Nephron progenitor cell (in vitro differentiated cells): ENCODE results near the gene RHOT1.
"Not testable (repeated sequence)": the region's sequence is repeated elsewhere in the genome, so short reads cannot be mapped to it uniquely, and the experiment has no call there.

Experiments
- DNase-seq: peaks from one replicate; pipeline ENCODE4 v3.0.0; 2021
- H3K27ac Mint-ChIP-seq: 2 replicates; pipeline ENCODE4 v1.8.0; 2021; ENCODE audit warnings: mild to moderate bottlenecking, moderate library complexity, mixed read lengths
- H3K27me3 Mint-ChIP-seq: 2 replicates; pipeline ENCODE4 v1.8.0; 2021; ENCODE audit warnings: mild to moderate bottlenecking, low read depth, mixed read lengths; ENCODE audit not compliant: poor library complexity
- H3K36me3 Mint-ChIP-seq: 2 replicates; pipeline ENCODE4 v1.8.0; 2021; ENCODE audit warnings: low read depth, mixed read lengths
- H3K4me1 Mint-ChIP-seq: 2 replicates; pipeline ENCODE4 v1.8.0; 2021; ENCODE audit warnings: mixed read lengths
- H3K4me3 Mint-ChIP-seq: 2 replicates; pipeline ENCODE4 v1.8.0; 2021; ENCODE audit warnings: mild to moderate bottlenecking, moderate library complexity, mixed read lengths
- H3K9me3 Mint-ChIP-seq: 2 replicates; pipeline ENCODE4 v1.8.0; 2021; ENCODE audit warnings: mild to moderate bottlenecking, moderate library complexity, mixed read lengths
- TF ChIP-seq, protein P1 (sequence below): fragments of 200-600 bp; sonication (generic); IDR thresholded peaks from 2 replicates; pipeline ENCODE4 v1.5.0; 2021; ENCODE audit warnings: antibody characterized with exemption

RHOT1 gene

DNA sequence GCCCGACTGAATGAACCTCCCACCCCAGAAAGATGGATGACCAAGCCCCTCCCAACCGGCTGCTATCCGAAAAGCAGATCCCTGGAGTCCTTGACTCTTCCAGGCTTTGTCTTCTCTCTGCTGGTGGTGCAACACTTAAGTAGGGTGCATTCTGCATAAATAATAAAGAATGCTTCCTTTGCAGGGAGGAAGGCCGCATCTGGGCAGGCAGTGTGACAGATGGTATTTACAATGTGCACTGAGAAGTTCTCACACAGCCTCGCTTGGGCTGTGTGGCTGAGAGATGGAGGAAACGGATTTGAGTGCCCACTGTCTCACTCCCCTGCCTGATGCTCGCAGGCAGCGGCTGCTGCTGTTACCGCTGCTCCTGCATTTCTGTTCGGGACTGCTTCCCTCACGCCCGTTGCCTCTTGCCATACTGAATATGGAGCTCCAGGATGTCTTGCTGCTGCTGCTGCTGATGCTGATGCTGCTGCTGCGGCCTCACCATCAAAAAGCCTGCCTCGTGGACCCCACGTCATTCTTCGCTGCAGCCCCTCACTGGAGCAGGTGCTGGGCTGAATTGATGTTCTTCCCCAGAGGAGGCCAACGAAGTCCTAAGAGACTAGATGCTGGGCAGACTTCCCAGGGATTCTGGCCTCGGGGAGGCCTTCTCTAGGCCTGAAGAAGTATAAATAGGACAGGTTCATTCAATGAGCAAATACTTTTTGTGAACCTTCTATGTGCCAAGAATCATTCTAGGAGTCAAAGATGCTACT lies 116.3 kb downstream of the RHOT1 start:
- no peak overlapping the region for H3K27ac Mint-ChIP-seq
- DNase-seq, result no peak
- peaks cover 57% of the 10 kb centered on the region for H3K4me1 Mint-ChIP-seq
- no peak overlapping the region for H3K4me3 Mint-ChIP-seq
- TF ChIP-seq, protein P1, sequence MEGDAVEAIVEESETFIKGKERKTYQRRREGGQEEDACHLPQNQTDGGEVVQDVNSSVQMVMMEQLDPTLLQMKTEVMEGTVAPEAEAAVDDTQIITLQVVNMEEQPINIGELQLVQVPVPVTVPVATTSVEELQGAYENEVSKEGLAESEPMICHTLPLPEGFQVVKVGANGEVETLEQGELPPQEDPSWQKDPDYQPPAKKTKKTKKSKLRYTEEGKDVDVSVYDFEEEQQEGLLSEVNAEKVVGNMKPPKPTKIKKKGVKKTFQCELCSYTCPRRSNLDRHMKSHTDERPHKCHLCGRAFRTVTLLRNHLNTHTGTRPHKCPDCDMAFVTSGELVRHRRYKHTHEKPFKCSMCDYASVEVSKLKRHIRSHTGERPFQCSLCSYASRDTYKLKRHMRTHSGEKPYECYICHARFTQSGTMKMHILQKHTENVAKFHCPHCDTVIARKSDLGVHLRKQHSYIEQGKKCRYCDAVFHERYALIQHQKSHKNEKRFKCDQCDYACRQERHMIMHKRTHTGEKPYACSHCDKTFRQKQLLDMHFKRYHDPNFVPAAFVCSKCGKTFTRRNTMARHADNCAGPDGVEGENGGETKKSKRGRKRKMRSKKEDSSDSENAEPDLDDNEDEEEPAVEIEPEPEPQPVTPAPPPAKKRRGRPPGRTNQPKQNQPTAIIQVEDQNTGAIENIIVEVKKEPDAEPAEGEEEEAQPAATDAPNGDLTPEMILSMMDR, result no peak
- H3K27me3 Mint-ChIP-seq, result peaks cover 59% of the 10 kb centered on the region
- no peaks in the 10 kb centered on the region for H3K9me3 Mint-ChIP-seq
- no peaks in the 10 kb centered on the region for H3K36me3 Mint-ChIP-seq

DNA sequence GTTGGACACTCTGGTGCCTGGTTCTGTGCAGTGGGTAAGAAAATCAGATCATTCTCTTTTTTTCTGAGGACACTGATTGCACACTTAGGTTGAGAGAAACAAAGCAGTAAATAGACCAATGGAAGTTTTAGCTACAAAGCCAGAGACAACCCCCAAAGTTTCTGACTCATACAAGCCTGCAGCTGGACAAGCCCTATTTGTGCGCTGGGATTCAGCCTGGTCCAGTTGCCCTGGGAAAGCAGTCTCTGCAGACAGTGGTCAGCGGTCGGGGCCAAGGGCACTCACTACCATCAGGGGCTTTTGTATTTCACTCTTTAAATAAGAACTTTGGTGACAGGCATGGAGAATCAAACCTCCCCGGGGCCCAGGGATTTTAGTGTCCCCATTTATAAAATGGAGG lies 117.3 kb downstream of the RHOT1 start:
- Mint-ChIP-seq H3K4me1 (peaks cover 66% of the 10 kb centered on the region), H3K9me3 (no peaks in the 10 kb centered on the region), H3K27ac (no peak overlapping the region), H3K36me3 (no peaks in the 10 kb centered on the region), H3K27me3 (peaks cover 69% of the 10 kb centered on the region), H3K4me3 (no peak overlapping the region)
- TF ChIP-seq, protein P1, result no peak
- DNase-seq, result no peak

DNA sequence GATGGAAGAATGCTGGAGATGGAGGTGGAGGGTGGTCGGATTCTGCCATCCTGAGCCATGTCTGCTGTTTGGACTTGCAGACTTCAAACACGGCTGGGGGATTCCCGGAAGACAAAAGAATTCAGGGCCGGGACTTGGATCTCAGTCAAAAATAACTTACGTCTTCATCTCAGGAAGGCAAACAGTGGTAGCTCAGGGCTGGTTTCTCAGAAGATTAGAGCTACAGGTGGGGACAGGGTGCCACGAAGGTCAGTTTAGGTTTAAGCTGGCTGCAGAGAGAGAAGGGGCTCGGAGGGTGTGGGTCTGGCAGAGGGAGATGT lies 119.1 kb downstream of the RHOT1 start:
- no peak for DNase-seq
- Mint-ChIP-seq H3K27me3 (peaks cover 70% of the 10 kb centered on the region), H3K36me3 (no peaks in the 10 kb centered on the region), H3K9me3 (no peaks in the 10 kb centered on the region), H3K4me3 (no peak overlapping the region), H3K4me1 (peaks cover 67% of the 10 kb centered on the region), H3K27ac (no peak overlapping the region)
- TF ChIP-seq, protein P1, result no peak

DNA sequence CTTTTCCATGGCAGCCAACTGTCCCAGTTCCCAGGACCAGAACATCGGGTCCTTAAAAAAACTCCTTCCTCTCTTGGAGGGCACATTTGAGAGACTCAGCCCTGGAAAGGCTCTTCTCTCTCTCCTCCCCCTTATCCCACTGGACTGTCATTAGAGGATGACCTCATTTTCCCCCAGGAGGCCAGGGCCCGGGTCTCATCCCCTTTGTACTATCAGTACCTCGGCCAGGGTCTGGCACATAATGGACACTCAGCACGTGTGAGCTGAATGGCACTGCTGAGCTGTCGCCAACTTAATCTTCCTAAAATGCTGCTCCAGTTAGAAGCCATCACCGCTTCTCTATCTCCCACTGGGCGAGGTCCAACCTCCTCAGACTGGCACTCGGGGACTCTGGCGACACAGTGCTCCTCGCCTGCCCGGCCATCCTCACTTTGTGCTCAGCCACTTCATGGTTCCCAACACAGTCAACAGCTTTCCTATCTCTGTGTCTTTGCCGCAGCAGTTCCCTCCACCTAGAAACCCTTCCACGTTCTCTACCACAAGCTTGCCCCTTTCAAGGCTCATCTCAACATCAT lies 119.7 kb downstream of the RHOT1 start:
- TF ChIP-seq, protein P1, result no peak
- Mint-ChIP-seq H3K4me3 (no peak overlapping the region), H3K4me1 (peaks cover 64% of the 10 kb centered on the region), H3K27ac (peak overlapping the region; percentile 15), H3K27me3 (peaks cover 72% of the 10 kb centered on the region), H3K36me3 (no peaks in the 10 kb centered on the region), H3K9me3 (no peaks in the 10 kb centered on the region)
- DNase-seq, result no peak

DNA sequence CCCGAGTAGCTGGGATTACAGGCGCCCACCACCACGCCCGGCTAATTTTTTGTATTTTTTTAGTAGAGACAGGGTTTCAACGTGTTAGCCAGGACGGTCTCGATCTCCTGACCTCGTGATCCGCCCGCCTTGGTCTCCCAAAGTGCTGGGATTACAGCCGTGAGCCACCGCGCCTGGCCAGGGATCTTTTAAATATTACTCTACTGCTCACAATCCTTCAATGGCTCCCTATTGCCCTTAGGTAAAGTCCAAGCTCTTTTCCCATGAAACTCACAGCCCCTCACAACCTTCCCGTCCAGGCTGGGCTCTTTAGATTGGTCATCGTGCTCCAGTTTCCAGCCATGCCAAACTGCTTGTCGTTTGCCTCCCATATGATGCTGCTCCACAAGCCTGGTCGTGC lies 121.2 kb downstream of the RHOT1 start:
- not testable (repeated sequence) for H3K9me3 Mint-ChIP-seq, H3K36me3 Mint-ChIP-seq, DNase-seq, H3K27ac Mint-ChIP-seq, H3K4me3 Mint-ChIP-seq
- peaks cover 82% of the 10 kb centered on the region for H3K27me3 Mint-ChIP-seq
- H3K4me1 Mint-ChIP-seq, result peaks cover 68% of the 10 kb centered on the region

DNA sequence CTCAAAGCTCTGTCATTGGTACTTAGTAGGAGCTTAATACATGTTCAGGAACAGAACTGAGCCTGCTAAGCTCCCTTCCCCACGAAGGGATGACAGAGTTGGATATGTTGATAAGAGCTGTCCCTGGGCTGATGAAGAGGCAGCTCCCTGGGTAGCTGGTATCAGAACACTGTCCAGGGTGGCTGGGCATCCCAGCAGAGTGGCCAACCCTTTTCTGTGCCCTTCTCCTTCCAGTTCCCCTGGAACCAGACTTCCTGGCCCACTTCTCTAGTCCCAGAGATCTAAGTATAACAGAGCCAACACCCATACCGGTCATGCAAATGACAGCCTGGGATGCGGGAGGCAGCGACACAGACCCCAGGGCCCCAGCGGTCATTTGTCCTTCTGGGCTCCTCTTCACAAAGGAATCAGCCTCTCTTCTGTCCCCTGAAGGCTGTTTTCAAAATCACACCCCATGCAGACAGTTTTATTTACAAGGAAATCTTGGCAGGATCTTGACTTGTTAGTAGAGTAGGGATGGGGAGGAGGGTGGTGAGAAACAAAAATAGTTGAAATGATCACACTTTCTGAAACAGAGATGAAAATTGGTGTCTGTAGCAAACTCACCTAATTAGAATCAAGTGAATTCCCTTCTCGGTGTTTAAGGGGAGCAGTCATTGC lies 122.0 kb downstream of the RHOT1 start:
- TF ChIP-seq, protein P1, result peak; percentile 37
- Mint-ChIP-seq H3K27ac (no peak overlapping the region), H3K27me3 (peaks cover 85% of the 10 kb centered on the region), H3K36me3 (no peaks in the 10 kb centered on the region), H3K4me3 (peak overlapping the region; percentile 73), H3K4me1 (peaks cover 63% of the 10 kb centered on the region), H3K9me3 (no peaks in the 10 kb centered on the region)
- no peak for DNase-seq
